GM18499 (cell line): Measurements from ENCODE around the gene TUBG2.

Source experiments
- ATAC-seq: cut with Tn5 transposase; IDR thresholded peaks from one replicate; pipeline ENCODE4 v1.9.1; 2021; ENCODE audit warnings: moderate number of reproducible peaks; ENCODE audit not compliant: insufficient read depth, unreplicated experiment

The TUBG2 gene

GRCh38 chr17:42692489-42692888 is 33.4 kb downstream of the TUBG2 start:
- ATAC-seq: no peak

- ATAC-seq: no peak
Measured at GRCh38 chr17:42694524-42694923, 35.4 kb downstream of the TUBG2 start.

GRCh38 chr17:42695500-42695899 is 36.4 kb downstream of the TUBG2 start:
- ATAC-seq: no peak

GRCh38 chr17:42697108-42697811 is 38.2 kb downstream of the TUBG2 start:
- ATAC-seq: no peak

GRCh38 chr17:42698736-42699414 is 39.8 kb downstream of the TUBG2 start:
- no peak for ATAC-seq

GRCh38 chr17:42699415-42699740 is 40.3 kb downstream of the TUBG2 start:
- no peak for ATAC-seq

GRCh38 chr17:42700586-42701289 is 41.7 kb downstream of the TUBG2 start:
- no peak for ATAC-seq

GRCh38 chr17:42702446-42702845 is 43.4 kb downstream of the TUBG2 start:
- ATAC-seq: no peak

- peak; percentile 13 for ATAC-seq
Measured at GRCh38 chr17:42704490-42704836, 45.4 kb downstream of the TUBG2 start.

- ATAC-seq: peak; percentile 56
Measured at GRCh38 chr17:42704837-42705494, 45.9 kb downstream of the TUBG2 start.

GRCh38 chr17:42706732-42707131 is 47.6 kb downstream of the TUBG2 start:
- no peak for ATAC-seq

GRCh38 chr17:42708588-42708987 is 49.5 kb downstream of the TUBG2 start:
- ATAC-seq: no peak

- ATAC-seq: no peak
Measured at GRCh38 chr17:42709561-42709960, 50.5 kb downstream of the TUBG2 start.
